Stimulated activated CD8-positive, alpha-beta memory T cell treated with anti-CD3 and anti-CD28 coated beads, Interleukin-4, amount 100 ng/mL, for 1 hour (primary cell): ENCODE data around the gene ISG15.
"Not testable (repeated sequence)": the region's sequence is repeated elsewhere in the genome, so short reads cannot be mapped to it uniquely, and the experiment has no call there.

Source experiments
- DNase-seq, 2 donors: peaks; one replicate each; pipeline ENCODE4 v3.0.0-alpha.2; 2020; ENCODE audit warnings: low read depth in 2 of 2, low spot score in 1 of 2

Gene ISG15

GRCh38 chr1:975365-975764, 37.9 kb upstream of the ISG15 start:
- DNase-seq: no peak

- DNase-seq: peak in 1 of 2 donors; percentile 52
Observed at GRCh38 chr1:975896-976683, 37.2 kb upstream of the ISG15 start.

GRCh38 chr1:976791-977190, 36.5 kb upstream of the ISG15 start:
- not testable (repeated sequence) for DNase-seq

GRCh38 chr1:978069-978834, 35.0 kb upstream of the ISG15 start:
- DNase-seq: no peak

- no peak for DNase-seq
Observed at GRCh38 chr1:978835-979743, 34.2 kb upstream of the ISG15 start.

- no peak for DNase-seq
Observed at GRCh38 chr1:979744-980072, 33.6 kb upstream of the ISG15 start.

- no peak for DNase-seq
Observed at GRCh38 chr1:980137-980571, 33.1 kb upstream of the ISG15 start.

- no peak for DNase-seq
Observed at GRCh38 chr1:980602-981395, 32.5 kb upstream of the ISG15 start.

GRCh38 chr1:981491-981954, 31.8 kb upstream of the ISG15 start:
- no peak for DNase-seq

GRCh38 chr1:981955-982558, 31.2 kb upstream of the ISG15 start, which contains the start of gene PERM1:
PERM1 (minus strand) TSS chr1:982093; CDS start chr1:981029, 1,064 bp downstream.
- DNase-seq: no peak

- no peak for DNase-seq
Observed at GRCh38 chr1:982765-983436, 30.4 kb upstream of the ISG15 start.

GRCh38 chr1:983798-984475, 29.4 kb upstream of the ISG15 start:
- peak in 1 of 2 donors; percentile 41 for DNase-seq

- DNase-seq: no peak
Observed at GRCh38 chr1:984476-984814, 28.9 kb upstream of the ISG15 start.

- no peak for DNase-seq
Observed at GRCh38 chr1:985126-985525, 28.2 kb upstream of the ISG15 start.

- not testable (repeated sequence) for DNase-seq
Observed at GRCh38 chr1:988061-988460, 25.2 kb upstream of the ISG15 start.

GRCh38 chr1:991275-991674, 22.0 kb upstream of the ISG15 start:
- not testable (repeated sequence) for DNase-seq

- no peak for DNase-seq
Observed at GRCh38 chr1:991895-992294, 21.4 kb upstream of the ISG15 start.

- no peak for DNase-seq
Observed at GRCh38 chr1:992362-992761, 20.9 kb upstream of the ISG15 start.

- DNase-seq: no peak
Observed at GRCh38 chr1:993379-993995, 19.8 kb upstream of the ISG15 start.
